HepG2 (cell line): ENCODE data around the gene ATP9A. TPM values are rescaled to one million over a fixed set of nuclear protein-coding genes. Genes with fewer than 3 reads are reported as not detected.
A peak's percentile ranks its signal among the peaks of the same experiment; 100 is the strongest.

Experiments used
- DNMT1 ChIP-seq: sonication (generic); formaldehyde crosslinking; IDR thresholded peaks from 2 replicates; pipeline ENCODE4 v1.5.1; 2020; ENCODE audit warnings: mild to moderate bottlenecking, missing genetic modification reagents
- HDAC2 ChIP-seq: sonication (generic); formaldehyde crosslinking; IDR thresholded peaks from 2 replicates; pipeline ENCODE4 v1.4.0; 2020; ENCODE audit warnings: missing genetic modification reagents
- MEIS2 ChIP-seq: sonication (generic); formaldehyde crosslinking; IDR thresholded peaks from 2 replicates; pipeline ENCODE4 v1.9.0; 2021; ENCODE audit warnings: mild to moderate bottlenecking, missing genetic modification reagents
- MIXL1 ChIP-seq: IDR thresholded peaks from 2 replicates; pipeline ENCODE4 v1.6.1; 2016
- NBN ChIP-seq: fragments of 450-650 bp; conservative IDR thresholded peaks from 2 replicates; pipeline ENCODE4 v1.6.1; 2017
- NFKB2 ChIP-seq: sonication (generic); formaldehyde crosslinking; IDR thresholded peaks from 2 replicates; pipeline ENCODE4 v1.4.0; 2020; ENCODE audit warnings: missing genetic modification reagents, borderline replicate concordance
- REXO4 ChIP-seq: sonication (generic); formaldehyde crosslinking; IDR thresholded peaks from 2 replicates; pipeline ENCODE4 v1.8.0; 2022; ENCODE audit warnings: missing genetic modification reagents, mild to moderate bottlenecking, borderline replicate concordance
- SAP130 ChIP-seq: IDR thresholded peaks from 2 replicates; pipeline ENCODE4 v1.6.1; 2016; ENCODE audit warnings: low read depth
- XBP1 ChIP-seq: sonication (generic); formaldehyde crosslinking; IDR thresholded peaks from 2 replicates; pipeline ENCODE4 v1.5.0; 2020; ENCODE audit warnings: missing genetic modification reagents
- ZNF550 ChIP-seq: sonication (generic); formaldehyde crosslinking; IDR thresholded peaks from 2 replicates; pipeline ENCODE4 v1.4.0; 2020; ENCODE audit warnings: mild to moderate bottlenecking, missing genetic modification reagents, borderline replicate concordance
- polyA plus RNA-seq, 8 experiments: library from polyadenylated mRNA; depleted of rRNA in 3 of 8; stranded (reverse) in 7 of 8; unstranded in 1 of 8; fragments of >200 nt; fragmentation: Illumina TruSeq in 4 of 8; extraction: Trizol in 4 of 8; gene quantifications; 2 replicates each; pipeline versions ENCODE4 v1.2.1 to v1.2.3, GENCODE V29; 2011 to 2016; ENCODE audit warnings: low read depth in 4 of 8, missing spikeins in 1 of 8, mixed read lengths in 1 of 8; ENCODE audit not compliant: insufficient read depth in 1 of 8
- total RNA-seq, 5 experiments: library from RNA; depleted of rRNA; stranded (reverse); fragments of >200 nt; fragmentation: Illumina TruSeq; extraction: Trizol; gene quantifications; 2 replicates each; pipeline ENCODE4 v1.2.3, GENCODE V29; 2016; ENCODE audit warnings: low read depth in 1 of 5
- TF ChIP-seq, protein P1 (sequence below): sonication (generic); formaldehyde crosslinking; IDR thresholded peaks from 2 replicates; pipeline ENCODE4 v1.5.1; 2020; ENCODE audit warnings: mild to moderate bottlenecking, missing genetic modification reagents, moderate library complexity
- TF ChIP-seq, protein P2 (sequence below): sonication (generic); formaldehyde crosslinking; IDR thresholded peaks from 2 replicates; pipeline ENCODE4 v1.4.0; 2020; ENCODE audit warnings: low read depth, missing genetic modification reagents
- TF ChIP-seq, protein P3 (sequence below): sonication (generic); formaldehyde crosslinking; IDR thresholded peaks from 2 replicates; pipeline ENCODE4 v1.4.0; 2020; ENCODE audit warnings: missing genetic modification reagents

ATP9A gene
- total and polyA plus RNA-seq, 2 of the 13 experiments (the other 11 are each of a cell fraction or from before 2014, with no cell fraction given), result 11.8 to 18.5 TPM

DNA sequence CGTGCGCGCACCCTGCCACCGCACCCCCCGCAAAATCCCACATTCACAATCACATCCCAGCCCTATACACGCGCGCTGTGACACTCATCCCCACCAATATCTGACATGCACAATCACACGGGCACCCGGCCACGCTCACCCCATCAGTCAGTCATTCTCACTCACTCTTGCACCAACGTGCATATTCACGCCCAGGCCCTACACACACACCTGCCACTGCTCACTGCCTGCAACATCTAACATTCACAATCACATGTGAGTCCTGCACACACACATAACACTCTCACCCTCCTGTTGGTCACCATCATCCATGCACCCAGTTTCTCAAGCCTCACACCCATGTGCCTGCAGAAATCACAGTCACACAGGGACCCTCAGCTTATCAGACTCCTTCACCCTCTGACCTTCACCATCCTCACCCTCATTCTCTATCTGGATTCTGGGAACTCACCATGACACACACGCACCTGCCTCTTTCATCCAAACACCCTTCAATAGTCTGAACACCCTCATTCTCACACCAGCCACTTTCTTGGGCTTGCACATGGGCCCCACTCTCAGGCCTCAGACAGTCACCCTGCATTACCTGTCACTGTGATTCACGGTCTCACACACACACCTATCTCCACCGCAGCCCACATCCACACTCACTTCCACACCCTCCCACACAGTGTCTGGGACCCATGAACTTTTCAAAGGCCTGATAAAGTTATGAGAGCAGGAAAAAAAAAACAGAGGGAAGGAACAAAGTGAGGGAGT is 748 bp upstream of the ATP9A start (continued):
- TF ChIP-seq, protein P1, sequence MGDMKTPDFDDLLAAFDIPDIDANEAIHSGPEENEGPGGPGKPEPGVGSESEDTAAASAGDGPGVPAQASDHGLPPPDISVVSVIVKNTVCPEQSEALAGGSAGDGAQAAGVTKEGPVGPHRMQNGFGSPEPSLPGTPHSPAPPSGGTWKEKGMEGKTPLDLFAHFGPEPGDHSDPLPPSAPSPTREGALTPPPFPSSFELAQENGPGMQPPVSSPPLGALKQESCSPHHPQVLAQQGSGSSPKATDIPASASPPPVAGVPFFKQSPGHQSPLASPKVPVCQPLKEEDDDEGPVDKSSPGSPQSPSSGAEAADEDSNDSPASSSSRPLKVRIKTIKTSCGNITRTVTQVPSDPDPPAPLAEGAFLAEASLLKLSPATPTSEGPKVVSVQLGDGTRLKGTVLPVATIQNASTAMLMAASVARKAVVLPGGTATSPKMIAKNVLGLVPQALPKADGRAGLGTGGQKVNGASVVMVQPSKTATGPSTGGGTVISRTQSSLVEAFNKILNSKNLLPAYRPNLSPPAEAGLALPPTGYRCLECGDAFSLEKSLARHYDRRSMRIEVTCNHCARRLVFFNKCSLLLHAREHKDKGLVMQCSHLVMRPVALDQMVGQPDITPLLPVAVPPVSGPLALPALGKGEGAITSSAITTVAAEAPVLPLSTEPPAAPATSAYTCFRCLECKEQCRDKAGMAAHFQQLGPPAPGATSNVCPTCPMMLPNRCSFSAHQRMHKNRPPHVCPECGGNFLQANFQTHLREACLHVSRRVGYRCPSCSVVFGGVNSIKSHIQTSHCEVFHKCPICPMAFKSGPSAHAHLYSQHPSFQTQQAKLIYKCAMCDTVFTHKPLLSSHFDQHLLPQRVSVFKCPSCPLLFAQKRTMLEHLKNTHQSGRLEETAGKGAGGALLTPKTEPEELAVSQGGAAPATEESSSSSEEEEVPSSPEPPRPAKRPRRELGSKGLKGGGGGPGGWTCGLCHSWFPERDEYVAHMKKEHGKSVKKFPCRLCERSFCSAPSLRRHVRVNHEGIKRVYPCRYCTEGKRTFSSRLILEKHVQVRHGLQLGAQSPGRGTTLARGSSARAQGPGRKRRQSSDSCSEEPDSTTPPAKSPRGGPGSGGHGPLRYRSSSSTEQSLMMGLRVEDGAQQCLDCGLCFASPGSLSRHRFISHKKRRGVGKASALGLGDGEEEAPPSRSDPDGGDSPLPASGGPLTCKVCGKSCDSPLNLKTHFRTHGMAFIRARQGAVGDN, result peak; percentile 38; the same call in 1 of the 2 replicates
- TF ChIP-seq MEIS2 (CRISPR knock-in tag), result peak; percentile 37; the same call in 1 of the 2 replicates
- TF ChIP-seq ZNF550 (CRISPR knock-in tag), result peak; percentile 75; the same call in 1 of the 2 replicates
- TF ChIP-seq, protein P2, sequence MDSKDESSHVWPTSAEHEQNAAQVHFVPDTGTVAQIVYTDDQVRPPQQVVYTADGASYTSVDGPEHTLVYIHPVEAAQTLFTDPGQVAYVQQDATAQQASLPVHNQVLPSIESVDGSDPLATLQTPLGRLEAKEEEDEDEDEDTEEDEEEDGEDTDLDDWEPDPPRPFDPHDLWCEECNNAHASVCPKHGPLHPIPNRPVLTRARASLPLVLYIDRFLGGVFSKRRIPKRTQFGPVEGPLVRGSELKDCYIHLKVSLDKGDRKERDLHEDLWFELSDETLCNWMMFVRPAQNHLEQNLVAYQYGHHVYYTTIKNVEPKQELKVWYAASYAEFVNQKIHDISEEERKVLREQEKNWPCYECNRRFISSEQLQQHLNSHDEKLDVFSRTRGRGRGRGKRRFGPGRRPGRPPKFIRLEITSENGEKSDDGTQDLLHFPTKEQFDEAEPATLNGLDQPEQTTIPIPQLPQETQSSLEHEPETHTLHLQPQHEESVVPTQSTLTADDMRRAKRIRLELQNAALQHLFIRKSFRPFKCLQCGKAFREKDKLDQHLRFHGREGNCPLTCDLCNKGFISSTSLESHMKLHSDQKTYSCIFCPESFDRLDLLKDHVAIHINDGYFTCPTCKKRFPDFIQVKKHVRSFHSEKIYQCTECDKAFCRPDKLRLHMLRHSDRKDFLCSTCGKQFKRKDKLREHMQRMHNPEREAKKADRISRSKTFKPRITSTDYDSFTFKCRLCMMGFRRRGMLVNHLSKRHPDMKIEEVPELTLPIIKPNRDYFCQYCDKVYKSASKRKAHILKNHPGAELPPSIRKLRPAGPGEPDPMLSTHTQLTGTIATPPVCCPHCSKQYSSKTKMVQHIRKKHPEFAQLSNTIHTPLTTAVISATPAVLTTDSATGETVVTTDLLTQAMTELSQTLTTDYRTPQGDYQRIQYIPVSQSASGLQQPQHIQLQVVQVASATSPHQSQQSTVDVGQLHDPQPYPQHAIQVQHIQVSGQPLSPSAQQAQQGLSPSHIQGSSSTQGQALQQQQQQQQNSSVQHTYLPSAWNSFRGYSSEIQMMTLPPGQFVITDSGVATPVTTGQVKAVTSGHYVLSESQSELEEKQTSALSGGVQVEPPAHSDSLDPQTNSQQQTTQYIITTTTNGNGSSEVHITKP (CRISPR knock-in tag), result no peak
- no peak for TF ChIP-seq XBP1 (CRISPR knock-in tag)
- TF ChIP-seq, protein P3, sequence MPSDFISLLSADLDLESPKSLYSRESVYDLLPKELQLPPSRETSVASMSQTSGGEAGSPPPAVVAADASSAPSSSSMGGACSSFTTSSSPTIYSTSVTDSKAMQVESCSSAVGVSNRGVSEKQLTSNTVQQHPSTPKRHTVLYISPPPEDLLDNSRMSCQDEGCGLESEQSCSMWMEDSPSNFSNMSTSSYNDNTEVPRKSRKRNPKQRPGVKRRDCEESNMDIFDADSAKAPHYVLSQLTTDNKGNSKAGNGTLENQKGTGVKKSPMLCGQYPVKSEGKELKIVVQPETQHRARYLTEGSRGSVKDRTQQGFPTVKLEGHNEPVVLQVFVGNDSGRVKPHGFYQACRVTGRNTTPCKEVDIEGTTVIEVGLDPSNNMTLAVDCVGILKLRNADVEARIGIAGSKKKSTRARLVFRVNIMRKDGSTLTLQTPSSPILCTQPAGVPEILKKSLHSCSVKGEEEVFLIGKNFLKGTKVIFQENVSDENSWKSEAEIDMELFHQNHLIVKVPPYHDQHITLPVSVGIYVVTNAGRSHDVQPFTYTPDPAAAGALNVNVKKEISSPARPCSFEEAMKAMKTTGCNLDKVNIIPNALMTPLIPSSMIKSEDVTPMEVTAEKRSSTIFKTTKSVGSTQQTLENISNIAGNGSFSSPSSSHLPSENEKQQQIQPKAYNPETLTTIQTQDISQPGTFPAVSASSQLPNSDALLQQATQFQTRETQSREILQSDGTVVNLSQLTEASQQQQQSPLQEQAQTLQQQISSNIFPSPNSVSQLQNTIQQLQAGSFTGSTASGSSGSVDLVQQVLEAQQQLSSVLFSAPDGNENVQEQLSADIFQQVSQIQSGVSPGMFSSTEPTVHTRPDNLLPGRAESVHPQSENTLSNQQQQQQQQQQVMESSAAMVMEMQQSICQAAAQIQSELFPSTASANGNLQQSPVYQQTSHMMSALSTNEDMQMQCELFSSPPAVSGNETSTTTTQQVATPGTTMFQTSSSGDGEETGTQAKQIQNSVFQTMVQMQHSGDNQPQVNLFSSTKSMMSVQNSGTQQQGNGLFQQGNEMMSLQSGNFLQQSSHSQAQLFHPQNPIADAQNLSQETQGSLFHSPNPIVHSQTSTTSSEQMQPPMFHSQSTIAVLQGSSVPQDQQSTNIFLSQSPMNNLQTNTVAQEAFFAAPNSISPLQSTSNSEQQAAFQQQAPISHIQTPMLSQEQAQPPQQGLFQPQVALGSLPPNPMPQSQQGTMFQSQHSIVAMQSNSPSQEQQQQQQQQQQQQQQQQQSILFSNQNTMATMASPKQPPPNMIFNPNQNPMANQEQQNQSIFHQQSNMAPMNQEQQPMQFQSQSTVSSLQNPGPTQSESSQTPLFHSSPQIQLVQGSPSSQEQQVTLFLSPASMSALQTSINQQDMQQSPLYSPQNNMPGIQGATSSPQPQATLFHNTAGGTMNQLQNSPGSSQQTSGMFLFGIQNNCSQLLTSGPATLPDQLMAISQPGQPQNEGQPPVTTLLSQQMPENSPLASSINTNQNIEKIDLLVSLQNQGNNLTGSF (CRISPR knock-in tag), result no peak
- TF ChIP-seq NBN, result 0 out of 2 replicates have a peak, but pooled peaks have one; percentile 46
- TF ChIP-seq HDAC2 (CRISPR knock-in tag), result peak; percentile 36; the same call in 1 of the 2 replicates
- TF ChIP-seq MIXL1 (CRISPR knock-in tag), result no peak
- TF ChIP-seq DNMT1 (CRISPR knock-in tag), result peak; percentile 91; the same call in 1 of the 2 replicates
- peak; percentile 41 for TF ChIP-seq SAP130 (CRISPR knock-in tag)
- 0 out of 2 replicates have a peak, but pooled peaks have one; percentile 8 for TF ChIP-seq NFKB2 (CRISPR knock-in tag)
- TF ChIP-seq REXO4 (CRISPR knock-in tag), result no peak
